Upper lobe of left lung (tissue), 4 donors: ENCODE data around the gene IRF5.

Experiments used
- CTCF ChIP-seq, 6 experiments: fragments of 450-650 bp in 4 of 6; fragments of 200-600 bp in 2 of 6; sonication (generic) in 2 of 6; IDR thresholded peaks; one replicate each; pipeline ENCODE4 v1.5.1; 2016 to 2019; ENCODE audit warnings: antibody characterized with exemption in 6 of 6
- POLR2A ChIP-seq, 4 donors: fragments of 450-650 bp; IDR thresholded peaks; one replicate each; pipeline ENCODE4 v1.5.1; 2016 to 2017; ENCODE audit warnings: antibody characterized with exemption in 4 of 4, mild to moderate bottlenecking in 2 of 4

GRCh38 chr7:128895320-128895719 lies 42.4 kb upstream of the IRF5 start:
- TF ChIP-seq CTCF (IDR thresholded peaks at IDR 0.05) (no peak), POLR2A (IDR thresholded peaks at IDR 0.05) (no peak)
